ENCODE data around the gene CD8A.
"Not testable (repeated sequence)": the region's sequence is repeated elsewhere in the genome, so short reads cannot be mapped to it uniquely, and the experiment has no call there.

Gene CD8A

DNA sequence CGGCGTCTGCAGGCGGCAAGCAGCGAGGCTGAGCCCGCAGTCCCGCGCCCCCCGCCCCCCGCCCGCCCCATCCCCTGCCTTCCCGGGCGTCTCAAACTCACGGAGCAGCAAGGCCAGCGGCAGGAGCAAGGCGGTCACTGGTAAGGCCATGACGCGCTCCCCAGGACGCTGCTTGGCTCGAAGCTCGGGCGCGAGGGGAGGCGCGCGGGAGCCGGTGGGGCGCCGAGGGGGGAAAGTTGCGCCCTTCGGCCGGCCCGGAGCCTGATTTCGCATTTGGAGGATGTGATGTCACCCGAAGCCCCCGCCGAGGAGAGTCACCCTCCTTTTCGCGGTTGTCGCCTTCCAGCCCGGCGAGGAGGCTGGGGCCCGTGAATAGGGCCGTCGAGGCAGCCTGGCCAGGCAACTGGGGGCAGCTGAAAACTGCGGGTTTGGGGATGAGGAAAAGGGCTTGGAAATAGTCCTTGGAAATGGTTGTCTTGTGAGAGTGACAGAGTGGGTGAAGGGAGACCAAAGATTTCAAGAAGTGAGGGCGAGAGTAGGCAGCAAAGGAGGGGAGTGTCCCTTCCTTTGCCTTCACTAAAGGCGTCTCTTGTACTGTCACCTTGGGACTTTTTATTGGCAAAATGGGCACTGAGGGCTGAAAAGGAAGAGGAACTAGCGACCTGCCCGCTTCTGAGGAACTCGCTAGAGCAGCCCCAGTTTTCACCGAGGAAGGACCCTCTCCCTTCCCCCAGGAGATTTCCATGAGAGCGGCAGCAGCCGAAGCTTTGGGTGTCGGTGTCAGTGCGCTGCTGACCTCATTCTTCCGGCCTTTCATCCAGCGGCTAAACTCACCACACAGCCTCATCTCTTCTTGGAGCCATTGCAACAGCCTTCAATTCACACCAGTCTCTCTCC is at the start of gene CD8A:
Gene CD8A, minus strand, starts transcription at position 238 of the 897 bp plus-strand sequence. Its CDS starts 88 bp downstream, at position 150.
- peak; percentile 42 for DNase-seq (ENCODE audit: low read depth)

DNA sequence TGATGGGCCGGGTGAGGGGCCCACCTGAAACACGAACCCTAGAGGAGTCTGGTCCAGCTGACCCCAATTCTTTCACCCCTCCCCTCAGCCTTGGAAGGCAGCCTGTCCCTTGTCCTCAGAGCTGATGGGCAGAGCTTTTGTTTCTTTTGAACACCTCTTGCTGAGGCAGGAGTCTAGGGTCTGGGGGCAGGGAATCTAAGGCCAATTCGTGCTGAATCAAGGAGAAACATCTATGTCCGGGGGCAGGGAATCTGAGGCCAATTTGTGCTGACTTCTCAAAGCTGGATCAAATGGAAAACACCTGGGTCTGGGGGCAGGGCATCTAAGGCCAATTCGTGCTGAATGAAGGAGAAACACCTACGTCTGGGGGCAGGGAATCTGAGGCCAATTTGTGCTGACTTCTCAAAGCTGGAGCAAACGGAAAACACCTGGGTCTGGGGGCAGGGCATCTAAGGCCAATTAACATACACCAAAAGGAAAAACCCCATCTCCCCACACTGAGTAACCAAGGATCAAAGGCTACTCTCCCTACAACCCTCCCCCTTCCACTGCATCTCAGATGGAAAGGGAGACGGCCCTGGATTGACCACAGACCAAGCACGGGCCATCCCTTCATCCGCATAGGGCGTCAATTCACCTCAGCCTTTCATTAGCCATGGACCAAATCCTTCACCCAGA is 49.3 kb upstream of the CD8A start:
- H3K4me3 ChIP-seq (replicated peaks; ENCODE audit: low read depth, low read length); DNase-seq (ENCODE audit: low read depth): not testable (repeated sequence)

More for the DNA sequence above, at the start of gene CD8A:
- TF ChIP-seq, protein P1, sequence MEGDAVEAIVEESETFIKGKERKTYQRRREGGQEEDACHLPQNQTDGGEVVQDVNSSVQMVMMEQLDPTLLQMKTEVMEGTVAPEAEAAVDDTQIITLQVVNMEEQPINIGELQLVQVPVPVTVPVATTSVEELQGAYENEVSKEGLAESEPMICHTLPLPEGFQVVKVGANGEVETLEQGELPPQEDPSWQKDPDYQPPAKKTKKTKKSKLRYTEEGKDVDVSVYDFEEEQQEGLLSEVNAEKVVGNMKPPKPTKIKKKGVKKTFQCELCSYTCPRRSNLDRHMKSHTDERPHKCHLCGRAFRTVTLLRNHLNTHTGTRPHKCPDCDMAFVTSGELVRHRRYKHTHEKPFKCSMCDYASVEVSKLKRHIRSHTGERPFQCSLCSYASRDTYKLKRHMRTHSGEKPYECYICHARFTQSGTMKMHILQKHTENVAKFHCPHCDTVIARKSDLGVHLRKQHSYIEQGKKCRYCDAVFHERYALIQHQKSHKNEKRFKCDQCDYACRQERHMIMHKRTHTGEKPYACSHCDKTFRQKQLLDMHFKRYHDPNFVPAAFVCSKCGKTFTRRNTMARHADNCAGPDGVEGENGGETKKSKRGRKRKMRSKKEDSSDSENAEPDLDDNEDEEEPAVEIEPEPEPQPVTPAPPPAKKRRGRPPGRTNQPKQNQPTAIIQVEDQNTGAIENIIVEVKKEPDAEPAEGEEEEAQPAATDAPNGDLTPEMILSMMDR (IDR thresholded peaks at IDR 0.05; ENCODE audit: low read length, missing control alignments) = no peak
- no peak within 1 kb of the TSS for H3K4me3 ChIP-seq (replicated peaks; ENCODE audit: low read depth, low read length)

DNA sequence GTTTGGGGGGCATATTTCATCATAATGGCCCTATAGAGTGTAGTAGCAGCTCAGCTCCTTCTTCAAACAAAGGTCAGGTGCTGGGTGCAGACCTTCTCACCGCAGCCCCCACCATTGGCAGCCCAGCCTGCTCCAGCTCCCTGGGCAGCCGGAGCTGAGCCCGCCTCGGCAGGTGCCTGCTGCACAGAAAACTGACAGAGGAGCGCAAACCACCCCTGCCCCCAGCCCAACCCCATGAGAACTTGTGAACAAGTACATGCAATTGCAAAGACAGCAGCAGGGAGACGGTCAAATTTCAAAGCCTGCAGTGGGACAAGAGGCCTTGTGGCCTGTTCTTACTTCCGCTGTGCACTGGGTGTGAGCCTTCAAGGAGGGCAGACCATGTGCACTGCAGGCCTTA is 48.7 kb upstream of the CD8A start:
- H3K4me3 ChIP-seq (replicated peaks; ENCODE audit: low read depth, low read length); DNase-seq (ENCODE audit: low read depth): not testable (repeated sequence)

DNA sequence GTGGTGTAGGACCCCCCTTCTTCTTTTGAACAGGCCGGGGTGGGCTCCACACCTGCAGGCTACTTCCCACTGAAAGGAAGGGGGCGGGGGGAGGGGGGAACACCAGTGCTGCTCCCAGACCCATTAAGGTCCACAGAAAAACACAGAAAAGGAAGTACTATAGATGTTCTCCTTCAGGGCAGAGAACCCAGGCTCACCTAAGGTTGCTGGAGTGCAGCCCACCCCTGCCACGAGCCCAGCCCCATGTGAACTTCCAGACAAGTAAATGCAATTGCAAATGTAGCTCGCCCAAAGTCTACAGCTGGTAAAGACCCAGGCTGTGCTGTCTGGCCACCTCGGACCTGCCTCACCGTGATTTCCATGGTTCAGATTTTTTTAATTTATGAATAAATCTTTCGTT is 47.0 kb upstream of the CD8A start:
- not testable (repeated sequence) for DNase-seq (ENCODE audit: low read depth); H3K4me3 ChIP-seq (replicated peaks; ENCODE audit: low read depth, low read length)

DNA sequence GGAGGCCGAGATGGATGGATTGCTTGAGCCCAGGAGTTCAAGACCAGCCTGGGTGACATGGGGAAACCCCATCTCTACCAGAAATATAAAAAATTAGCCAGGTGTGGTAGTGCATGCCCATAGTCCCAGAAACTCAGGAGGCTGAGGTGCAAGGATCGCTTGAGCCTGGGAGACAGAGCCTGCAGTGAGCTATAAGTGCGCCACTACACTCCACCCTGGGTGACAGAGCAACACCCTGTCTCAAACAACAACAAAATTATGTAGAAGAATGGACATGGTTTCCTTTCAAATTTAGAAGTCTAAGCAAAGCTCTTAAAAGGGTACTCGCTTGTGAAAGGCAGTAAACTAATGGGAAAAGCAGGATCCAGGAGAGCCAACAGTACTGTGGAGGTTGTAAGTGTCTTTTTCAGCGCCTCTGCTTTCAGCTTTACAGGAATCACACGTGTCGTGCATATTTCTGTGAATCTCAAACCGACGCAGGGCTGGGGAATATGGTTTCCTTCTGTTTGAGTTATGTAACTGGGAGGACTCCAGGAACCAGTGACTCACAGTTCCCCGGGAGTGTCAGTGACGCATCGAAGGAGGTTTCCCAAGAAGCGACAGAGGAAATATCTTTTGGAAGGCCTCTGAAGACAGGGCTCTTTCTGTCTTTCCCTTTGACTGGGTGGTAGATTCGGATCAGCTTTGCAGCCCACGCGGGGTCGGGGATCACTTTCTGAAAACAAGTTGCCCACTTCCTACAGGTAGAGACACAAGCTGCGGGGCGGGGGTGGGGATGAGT is 46.4 kb upstream of the CD8A start:
- peak; percentile 90 for DNase-seq (ENCODE audit: low read depth)
- H3K4me3 ChIP-seq (replicated peaks; ENCODE audit: low read depth, low read length) = not testable (repeated sequence)

DNA sequence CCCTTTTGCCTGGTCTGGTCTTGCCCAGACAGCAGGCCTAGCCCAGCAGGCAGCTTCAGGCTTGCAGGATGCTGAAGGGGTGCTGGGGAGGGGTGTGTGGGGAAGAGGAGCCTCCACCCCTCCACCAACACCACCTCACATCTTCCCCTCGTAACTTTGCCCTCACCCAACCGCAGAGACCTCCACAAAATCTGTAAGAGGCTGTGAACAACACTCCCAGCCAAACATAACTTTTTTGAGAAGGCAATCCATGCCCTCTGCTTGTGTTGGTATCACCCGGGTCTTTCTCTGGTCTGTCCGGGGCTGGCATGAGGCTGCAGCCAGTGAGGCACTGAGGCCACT is 44.8 kb upstream of the CD8A start:
- not testable (repeated sequence) for H3K4me3 ChIP-seq (replicated peaks; ENCODE audit: low read depth, low read length); DNase-seq (ENCODE audit: low read depth)

DNA sequence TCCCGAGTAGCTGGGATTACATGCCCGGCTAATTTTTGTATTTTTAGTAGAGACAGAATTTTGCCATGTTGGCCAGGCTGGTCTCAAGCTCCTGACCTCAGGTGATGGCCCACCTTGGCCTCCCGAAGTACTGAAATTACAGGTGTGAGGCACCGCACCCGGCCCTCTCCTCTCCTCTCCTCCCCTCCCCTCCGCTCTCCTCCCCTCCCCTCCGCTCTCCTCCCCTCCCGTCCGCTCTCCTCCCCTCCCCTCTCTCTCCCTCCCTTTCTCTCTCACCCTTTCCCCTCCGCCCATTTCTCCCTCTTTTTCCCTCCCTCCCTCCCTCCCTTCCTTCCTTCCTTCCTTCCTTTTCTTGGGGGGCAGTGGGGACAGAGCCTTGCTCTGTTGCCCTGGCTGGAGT is 42.6 kb upstream of the CD8A start:
- H3K4me3 ChIP-seq (replicated peaks; ENCODE audit: low read depth, low read length) = no peak overlapping the region
- DNase-seq (ENCODE audit: low read depth) = no peak
- TF ChIP-seq, protein P1 (IDR thresholded peaks at IDR 0.05; ENCODE audit: low read length, missing control alignments) = no peak

DNA sequence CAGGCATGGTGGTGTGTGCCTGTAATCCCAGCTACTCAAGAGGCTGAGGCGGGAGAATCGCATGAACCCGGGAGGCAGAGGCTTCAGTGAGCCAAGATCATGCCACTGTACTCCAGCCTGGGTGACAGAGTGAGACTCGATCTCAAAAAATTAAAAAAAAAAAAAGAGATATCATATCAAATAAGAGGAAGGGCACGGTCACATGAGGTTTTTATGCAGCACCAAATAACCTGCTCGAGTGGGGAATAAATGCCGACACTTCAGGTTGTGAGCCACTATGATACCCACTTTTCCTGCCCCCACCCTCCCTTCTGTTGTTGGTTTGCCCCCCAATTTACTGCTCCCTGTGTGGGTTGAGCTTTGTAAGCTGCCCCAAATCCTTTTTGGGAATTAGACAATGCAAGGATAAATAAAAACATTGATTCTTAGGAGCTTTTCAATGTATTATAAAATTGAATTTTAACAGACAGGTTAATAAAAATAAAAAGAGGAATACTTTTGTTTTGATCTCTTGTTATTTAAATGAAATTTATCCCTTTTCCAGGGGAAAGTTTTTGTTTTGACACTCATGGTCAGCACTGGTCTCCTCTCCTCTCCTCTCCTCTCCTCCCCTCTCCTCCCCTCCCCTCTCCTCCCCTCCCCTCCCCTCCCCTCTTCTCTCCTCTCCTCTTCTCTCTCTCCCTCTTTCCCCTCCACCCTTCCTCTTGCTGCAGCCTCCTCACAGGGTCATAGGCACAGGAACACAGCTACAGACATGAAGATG is 41.8 kb upstream of the CD8A start:
- no peak overlapping the region for H3K4me3 ChIP-seq (replicated peaks; ENCODE audit: low read depth, low read length)
- TF ChIP-seq, protein P1 (IDR thresholded peaks at IDR 0.05; ENCODE audit: low read length, missing control alignments) = no peak
- no peak for DNase-seq (ENCODE audit: low read depth)

DNA sequence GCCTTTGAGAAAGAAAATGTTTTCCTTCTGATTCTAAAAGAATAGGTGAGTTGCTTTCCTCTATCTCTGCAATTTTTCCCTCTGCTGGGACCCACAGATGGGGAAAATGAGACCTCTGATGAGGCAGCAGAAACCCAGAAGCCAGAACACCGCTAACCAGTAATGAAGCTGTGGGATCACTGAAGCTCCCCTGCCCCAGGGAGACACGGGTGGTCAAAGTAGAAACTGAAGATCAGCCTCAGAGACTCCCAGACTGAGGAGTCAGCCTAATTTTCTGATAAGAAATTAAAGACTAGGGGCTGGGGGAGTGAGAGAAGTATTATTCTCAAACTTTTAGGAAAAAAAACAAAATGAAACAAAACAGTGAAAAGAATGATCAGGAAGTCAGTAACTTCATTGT is 40.8 kb upstream of the CD8A start:
- TF ChIP-seq, protein P1 (IDR thresholded peaks at IDR 0.05; ENCODE audit: low read length, missing control alignments) = no peak
- no peak for DNase-seq (ENCODE audit: low read depth)
- no peak overlapping the region for H3K4me3 ChIP-seq (replicated peaks; ENCODE audit: low read depth, low read length)
